ENCODE results near the gene NPR1. TPM values are rescaled to one million over a fixed set of nuclear protein-coding genes. Genes with fewer than 3 reads are reported as not detected.

NPR1 gene
- total and polyA plus RNA-seq, 2 donors (not counting 3 experiments of a cell fraction or from before 2014, with no cell fraction given): 9.8 to 13.3 TPM

DNA sequence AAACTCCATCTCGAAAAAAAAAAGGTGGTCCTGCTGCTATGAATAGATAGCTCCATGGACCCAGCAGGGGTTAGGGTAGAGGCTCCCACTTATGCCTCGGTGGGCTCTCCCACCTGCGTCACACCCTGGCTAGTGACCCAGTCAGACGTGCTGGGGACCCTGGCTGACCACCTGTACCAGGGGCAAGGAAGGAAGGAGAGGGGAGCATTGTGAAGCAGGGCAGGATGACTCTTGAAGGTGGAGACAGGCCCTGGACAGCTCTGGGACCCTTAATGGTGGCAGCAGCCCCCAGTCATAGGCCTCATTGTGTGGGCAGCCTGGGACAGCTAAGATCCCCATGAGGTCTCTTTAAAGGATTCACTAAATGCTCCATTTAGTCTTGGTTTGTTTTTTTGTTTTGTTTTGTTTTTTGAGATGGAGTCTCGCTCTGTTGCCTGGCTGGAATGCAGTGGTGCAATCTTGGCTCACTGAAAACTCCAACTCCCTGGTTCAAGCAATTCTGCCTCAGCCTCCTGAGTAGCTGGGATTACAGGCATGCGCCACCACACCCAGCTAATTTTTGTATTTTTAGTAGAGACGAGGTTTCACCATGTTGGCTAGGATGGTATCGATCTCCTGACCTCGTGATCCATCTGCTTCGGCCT lies 30.4 kb upstream of the NPR1 start:
- CTCF ChIA-PET: interaction anchor here (0.8 to 2.3 kb wide), 6 partner anchors 13 to 138 kb away, joined by 3 to 8 read pairs (median 3); partner anchors contain the start of genes CHTOP and S100A13

More for the DNA sequence above, 30.4 kb upstream of the NPR1 start:
- dilution Hi-C loops (cut with MboI; ENCODE audit: extremely low pct_ligation_motif_present, low sequenced_read_pairs): no loop called here
- FAIRE-seq (no peak), DNase-seq (ENCODE audit: low read depth, low spot score) (no peak)
- H4K20me1 ChIP-seq (replicated peaks; ENCODE audit: control insufficient read depth, extremely low read depth, insufficient read depth, low read length): no peaks in the 10 kb centered on the region
- TF ChIP-seq EZH2 (IDR thresholded peaks at IDR 0.05; ENCODE audit: borderline replicate concordance, low read depth, low read length, severe bottlenecking) (no peak), JUN (IDR thresholded peaks at IDR 0.05; ENCODE audit: borderline replicate concordance, insufficient read depth, insufficient read length, low read depth) (no peak), GATA2 (IDR thresholded peaks at IDR 0.05; ENCODE audit: insufficient read depth, insufficient read length, low read depth, low read length) (no peak), FOS (IDR thresholded peaks at IDR 0.05; ENCODE audit: borderline replicate concordance, insufficient read depth, low read length) (no peak), POLR2A (IDR thresholded peaks at IDR 0.05; ENCODE audit: low read depth, low read length) (peak; percentile 33), POLR2AphosphoS5 (IDR thresholded peaks at IDR 0.05; ENCODE audit: insufficient read depth, low read depth, low read length) (peak; percentile 12), MYC (IDR thresholded peaks at IDR 0.05; ENCODE audit: low read depth, low read length) (no peak)
- TF ChIP-seq, protein P1, sequence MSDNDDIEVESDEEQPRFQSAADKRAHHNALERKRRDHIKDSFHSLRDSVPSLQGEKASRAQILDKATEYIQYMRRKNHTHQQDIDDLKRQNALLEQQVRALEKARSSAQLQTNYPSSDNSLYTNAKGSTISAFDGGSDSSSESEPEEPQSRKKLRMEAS (IDR thresholded peaks at IDR 0.05; ENCODE audit: insufficient read depth, insufficient read length): no peak
- TF ChIP-seq, protein P2, sequence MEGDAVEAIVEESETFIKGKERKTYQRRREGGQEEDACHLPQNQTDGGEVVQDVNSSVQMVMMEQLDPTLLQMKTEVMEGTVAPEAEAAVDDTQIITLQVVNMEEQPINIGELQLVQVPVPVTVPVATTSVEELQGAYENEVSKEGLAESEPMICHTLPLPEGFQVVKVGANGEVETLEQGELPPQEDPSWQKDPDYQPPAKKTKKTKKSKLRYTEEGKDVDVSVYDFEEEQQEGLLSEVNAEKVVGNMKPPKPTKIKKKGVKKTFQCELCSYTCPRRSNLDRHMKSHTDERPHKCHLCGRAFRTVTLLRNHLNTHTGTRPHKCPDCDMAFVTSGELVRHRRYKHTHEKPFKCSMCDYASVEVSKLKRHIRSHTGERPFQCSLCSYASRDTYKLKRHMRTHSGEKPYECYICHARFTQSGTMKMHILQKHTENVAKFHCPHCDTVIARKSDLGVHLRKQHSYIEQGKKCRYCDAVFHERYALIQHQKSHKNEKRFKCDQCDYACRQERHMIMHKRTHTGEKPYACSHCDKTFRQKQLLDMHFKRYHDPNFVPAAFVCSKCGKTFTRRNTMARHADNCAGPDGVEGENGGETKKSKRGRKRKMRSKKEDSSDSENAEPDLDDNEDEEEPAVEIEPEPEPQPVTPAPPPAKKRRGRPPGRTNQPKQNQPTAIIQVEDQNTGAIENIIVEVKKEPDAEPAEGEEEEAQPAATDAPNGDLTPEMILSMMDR (IDR thresholded peaks at IDR 0.05; ENCODE audit: extremely low read depth in 1 of 2, insufficient read depth in 1 of 2, low read depth in 1 of 2, low read length in 2 of 2): no peak
- H3K79me2 ChIP-seq (ENCODE audit: control insufficient read depth, insufficient read depth, low read length): peaks cover 2% of the 10 kb centered on the region
- no peak overlapping the region for H3K4me3 ChIP-seq (replicated peaks in 1 of 3; ENCODE audit: insufficient read depth in 1 of 3, low read depth in 1 of 3, low read length in 3 of 3)
- H3K9ac ChIP-seq (replicated peaks; ENCODE audit: extremely low read depth, insufficient read depth, low read length): no peak overlapping the region
- BruUV-seq (replicated peaks): no TSS peak
- H2AFZ ChIP-seq (ENCODE audit: low read depth, low read length): no peak overlapping the region
- no peaks in the 10 kb centered on the region for H3K9me3 ChIP-seq (replicated peaks; ENCODE audit: control insufficient read depth, insufficient read depth, low read length)
- peaks cover 17 to 24% of the 10 kb centered on the region in 2 experiments for H3K36me3 ChIP-seq (ENCODE audit: control insufficient read depth in 2 of 2, extremely low read depth in 1 of 2, insufficient read depth in 2 of 2, low read length in 2 of 2)
- POLR2A ChIA-PET: interaction anchor here (0.6 to 1.8 kb wide), 4 partner anchors 10 to 41 kb away, joined by 3 to 9 read pairs (median 4); partner anchors contain the start of gene CHTOP
- H3K27me3 ChIP-seq (ENCODE audit: control insufficient read depth in 2 of 2, insufficient read depth in 2 of 2, low read length in 2 of 2): no peaks in the 10 kb centered on the region
- H3K4me1 ChIP-seq (ENCODE audit: control insufficient read depth, extremely low read depth, insufficient read depth, low read length): peaks cover 7% of the 10 kb centered on the region
- H3K4me2 ChIP-seq (ENCODE audit: insufficient read depth, low read length): no peak overlapping the region
- no peaks in the 10 kb centered on the region for H3K9me1 ChIP-seq (replicated peaks; ENCODE audit: control insufficient read depth, extremely low read depth, insufficient read depth, low read length)
- intact Hi-C loops (cut with micrococcal nuclease): no loop called here
- no peak overlapping the region for H3K27ac ChIP-seq (ENCODE audit: insufficient read depth, low read depth, low read length)
